Mammary microvascular endothelial cell (primary cell): Measurements from ENCODE around the gene PAXIP1. TPM values are rescaled to one million over a fixed set of nuclear protein-coding genes. Genes with fewer than 3 reads are reported as not detected.

Experiments used
- total RNA-seq: library from RNA; depleted of rRNA; stranded (reverse); fragments of >200 nt; gene quantifications from 2 replicates; pipeline ENCODE4 v1.2.3, GENCODE V29; 2015

The PAXIP1 gene
- total RNA-seq: 8.1 and 8.3 TPM in 2 replicates

GRCh38 chr7:155003092-155003375 lies at the start of gene PAXIP1:
Gene PAXIP1, minus strand, starts transcription at chr7:155003124. Its CDS starts 195 bp downstream, at chr7:155002929.

Other genes with a start within 250 kb of the PAXIP1 start
- not detected in 2 replicates for gene HTR5A, start 67.2 kb upstream of the PAXIP1 start, total RNA-seq